Ectodermal cell (in vitro differentiated cells): ENCODE measurements around the gene RIMS4.

Source experiments
- H3K27ac ChIP-seq: 2 replicates; pipeline ENCODE4 v1.7.0; 2013; ENCODE audit warnings: mild to moderate bottlenecking, low read depth, low read length; ENCODE audit not compliant: insufficient read depth, poor library complexity, severe bottlenecking
- H3K27me3 ChIP-seq: 2 replicates; pipeline ENCODE4 v1.7.0; 2013; ENCODE audit warnings: mild to moderate bottlenecking, low read length; ENCODE audit not compliant: insufficient read depth, control insufficient read depth, poor library complexity, severe bottlenecking
- H3K36me3 ChIP-seq: one replicate; pipeline ENCODE4 v1.7.0; 2013; ENCODE audit warnings: low read length; ENCODE audit not compliant: control insufficient read depth, insufficient read depth
- H3K4me1 ChIP-seq: one replicate; pipeline ENCODE4 v1.7.0; 2013; ENCODE audit warnings: low read length; ENCODE audit not compliant: control insufficient read depth, insufficient read depth
- H3K4me3 ChIP-seq: 2 replicates; pipeline ENCODE4 v1.7.0; 2013; ENCODE audit warnings: low read depth, low read length, control low read depth; ENCODE audit not compliant: insufficient read depth
- H3K9me3 ChIP-seq: 2 replicates; pipeline ENCODE4 v1.7.0; 2013; ENCODE audit warnings: mild to moderate bottlenecking, low read length, moderate library complexity; ENCODE audit not compliant: control insufficient read depth
- WGBS, 2 experiments: methylation state at CpG; one replicate each; pipeline ENCODE4 v1.1.7; 2013; ENCODE audit warnings: missing lambda C conversion rate in 2 of 2; 5-methylcytosine and 5-hydroxymethylcytosine counted together

RIMS4 gene

GRCh38 chr20:44725837-44726236 is 84.5 kb downstream of the RIMS4 start:
- Histone ChIP-seq H3K4me1 (peaks cover 8% of the 10 kb centered on the region), H3K27ac (no peak overlapping the region), H3K36me3 (no peaks in the 10 kb centered on the region), H3K4me3 (no peak overlapping the region), H3K9me3 (no peaks in the 10 kb centered on the region), H3K27me3 (no peaks in the 10 kb centered on the region)
- 80 to 86% methylated on average over 4 to 5 of the region's 5 CpGs for WGBS, 2 experiments

GRCh38 chr20:44724423-44725091 is 85.8 kb downstream of the RIMS4 start:
- 90 to 93% methylated on average over 26 of the region's 26 CpGs for WGBS, 2 experiments
- Histone ChIP-seq H3K27ac (no peak overlapping the region), H3K4me1 (peaks cover 8% of the 10 kb centered on the region), H3K4me3 (no peak overlapping the region), H3K27me3 (no peaks in the 10 kb centered on the region), H3K36me3 (no peaks in the 10 kb centered on the region), H3K9me3 (no peaks in the 10 kb centered on the region)

GRCh38 chr20:44723798-44724362 is 86.5 kb downstream of the RIMS4 start:
- Histone ChIP-seq H3K36me3 (no peaks in the 10 kb centered on the region), H3K9me3 (no peaks in the 10 kb centered on the region), H3K4me1 (peaks cover 4% of the 10 kb centered on the region), H3K4me3 (no peak overlapping the region), H3K27me3 (no peaks in the 10 kb centered on the region), H3K27ac (no peak overlapping the region)
- WGBS, 2 experiments = 94 to 95% methylated on average over 7 to 9 of the region's 9 CpGs

- no peaks in the 10 kb centered on the region for H3K4me1 ChIP-seq
- H3K36me3 ChIP-seq = no peaks in the 10 kb centered on the region
- H3K4me3 ChIP-seq = no peak overlapping the region
- WGBS, 2 experiments = 87 to 88% methylated on average over 7 of the region's 7 CpGs
- no peaks in the 10 kb centered on the region for H3K9me3 ChIP-seq
- no peak overlapping the region for H3K27ac ChIP-seq
- no peaks in the 10 kb centered on the region for H3K27me3 ChIP-seq
Measured at GRCh38 chr20:44723391-44723790, 87.0 kb downstream of the RIMS4 start.

GRCh38 chr20:44722990-44723389 is 87.4 kb downstream of the RIMS4 start:
- Histone ChIP-seq H3K36me3 (no peaks in the 10 kb centered on the region), H3K9me3 (no peaks in the 10 kb centered on the region), H3K4me3 (no peak overlapping the region), H3K27ac (no peak overlapping the region), H3K4me1 (no peaks in the 10 kb centered on the region), H3K27me3 (no peaks in the 10 kb centered on the region)
- WGBS, 2 experiments = 87 to 89% methylated on average over 2 of the region's 2 CpGs

- Histone ChIP-seq H3K4me1 (no peaks in the 10 kb centered on the region), H3K9me3 (no peaks in the 10 kb centered on the region), H3K36me3 (no peaks in the 10 kb centered on the region), H3K27ac (no peak overlapping the region), H3K4me3 (no peak overlapping the region), H3K27me3 (no peaks in the 10 kb centered on the region)
- 91 to 100% methylated on average over 1 of the region's 1 CpG for WGBS, 2 experiments
Measured at GRCh38 chr20:44721785-44722054, 88.6 kb downstream of the RIMS4 start.

GRCh38 chr20:44720997-44721784 is 89.2 kb downstream of the RIMS4 start:
- Histone ChIP-seq H3K4me1 (no peaks in the 10 kb centered on the region), H3K9me3 (no peaks in the 10 kb centered on the region), H3K27me3 (no peaks in the 10 kb centered on the region), H3K4me3 (no peak overlapping the region), H3K36me3 (no peaks in the 10 kb centered on the region), H3K27ac (no peak overlapping the region)
- WGBS, 2 experiments = 88 to 92% methylated on average over 9 to 11 of the region's 11 CpGs

- no peaks in the 10 kb centered on the region for H3K36me3 ChIP-seq
- 74 to 80% methylated on average over 7 of the region's 7 CpGs for WGBS, 2 experiments
- H3K4me3 ChIP-seq = no peak overlapping the region
- H3K4me1 ChIP-seq = no peaks in the 10 kb centered on the region
- no peak overlapping the region for H3K27ac ChIP-seq
- no peaks in the 10 kb centered on the region for H3K27me3 ChIP-seq
- H3K9me3 ChIP-seq = no peaks in the 10 kb centered on the region
Measured at GRCh38 chr20:44720621-44720996, 89.7 kb downstream of the RIMS4 start.

- Histone ChIP-seq H3K9me3 (no peaks in the 10 kb centered on the region), H3K4me1 (no peaks in the 10 kb centered on the region), H3K4me3 (no peak overlapping the region), H3K27ac (no peak overlapping the region), H3K36me3 (no peaks in the 10 kb centered on the region), H3K27me3 (no peaks in the 10 kb centered on the region)
- WGBS, 2 experiments = 94 to 95% methylated on average over 19 of the region's 19 CpGs
Measured at GRCh38 chr20:44719841-44720240, 90.5 kb downstream of the RIMS4 start.

GRCh38 chr20:44717986-44718385 is 92.4 kb downstream of the RIMS4 start:
- no peaks in the 10 kb centered on the region for H3K36me3 ChIP-seq
- WGBS, 2 experiments = 68% methylated on average over 10 of the region's 10 CpGs
- no peaks in the 10 kb centered on the region for H3K4me1 ChIP-seq
- no peak overlapping the region for H3K4me3 ChIP-seq
- no peaks in the 10 kb centered on the region for H3K9me3 ChIP-seq
- no peak overlapping the region for H3K27ac ChIP-seq
- H3K27me3 ChIP-seq = no peaks in the 10 kb centered on the region
